MM.1S (cell line): ENCODE results near the gene FLT4.

ENCODE experiments used
- CTCF ChIP-seq: fragments of 300-600 bp; sonication (generic); IDR thresholded peaks from 2 replicates; pipeline ENCODE4 v1.5.1; 2016; ENCODE audit warnings: antibody characterized with exemption, low read length, mixed read lengths
- EZH2 ChIP-seq: fragments of 300-600 bp; sonication (generic); optimal IDR thresholded peaks from 2 replicates; pipeline ENCODE3; 2017; ENCODE audit warnings: low read depth, mild to moderate bottlenecking, antibody characterized with exemption, low read length, mixed read lengths

- TF ChIP-seq CTCF (no peak), EZH2 (no peak)
Observed at GRCh38 chr5:180631549-180632383, 17.6 kb downstream of the FLT4 start.
